ENCODE results near the gene TMEM185A.
A peak's percentile ranks its signal among the peaks of the same experiment; 100 is the strongest.
"Not testable (repeated sequence)": the region's sequence is repeated elsewhere in the genome, so short reads cannot be mapped to it uniquely, and the experiment has no call there.

The TMEM185A gene

GRCh38 chrX:149631234-149632165 lies at the start of gene TMEM185A:
Gene TMEM185A, minus strand, starts transcription at chrX:149631792. Its CDS starts 212 bp downstream, at chrX:149631580.
- Mint-ChIP-seq H3K27ac (peak within 1 kb of the TSS; percentile 81), H3K4me1 (ENCODE audit: low read depth) (peaks cover 38% of the 10 kb centered on the region), H3K9me3 (ENCODE audit: low read depth) (no peaks in the 10 kb centered on the region), H3K27me3 (no peaks in the 10 kb centered on the region), H3K36me3 (no peaks in the 10 kb centered on the region), H3K4me3 (peak within 1 kb of the TSS; percentile 95)

GRCh38 chrX:149681182-149681581 lies 49.6 kb upstream of the TMEM185A start:
- Mint-ChIP-seq H3K27ac (no peak overlapping the region), H3K36me3 (no peaks in the 10 kb centered on the region), H3K4me1 (ENCODE audit: low read depth) (no peaks in the 10 kb centered on the region), H3K9me3 (ENCODE audit: low read depth) (no peaks in the 10 kb centered on the region), H3K4me3 (no peak overlapping the region), H3K27me3 (no peaks in the 10 kb centered on the region)

- not testable (repeated sequence) for H3K36me3 Mint-ChIP-seq; H3K4me1 Mint-ChIP-seq (ENCODE audit: low read depth); H3K27ac Mint-ChIP-seq; H3K4me3 Mint-ChIP-seq; H3K27me3 Mint-ChIP-seq; H3K9me3 Mint-ChIP-seq (ENCODE audit: low read depth)
Observed at GRCh38 chrX:149679164-149679678, 47.6 kb upstream of the TMEM185A start.

- H3K4me3 Mint-ChIP-seq; H3K36me3 Mint-ChIP-seq; H3K9me3 Mint-ChIP-seq (ENCODE audit: low read depth); H3K27me3 Mint-ChIP-seq; H3K4me1 Mint-ChIP-seq (ENCODE audit: low read depth); H3K27ac Mint-ChIP-seq: not testable (repeated sequence)
Observed at GRCh38 chrX:149675554-149675953, 44.0 kb upstream of the TMEM185A start.

- not testable (repeated sequence) for H3K27me3 Mint-ChIP-seq
Observed at GRCh38 chrX:149675088-149675487, 43.5 kb upstream of the TMEM185A start.

GRCh38 chrX:149660613-149661012 lies 29.0 kb upstream of the TMEM185A start:
- H3K27me3 Mint-ChIP-seq; H3K4me1 Mint-ChIP-seq (ENCODE audit: low read depth); H3K4me3 Mint-ChIP-seq; H3K27ac Mint-ChIP-seq; H3K9me3 Mint-ChIP-seq (ENCODE audit: low read depth); H3K36me3 Mint-ChIP-seq: not testable (repeated sequence)

More at GRCh38 chrX:149675088-149675487, 43.5 kb upstream of the TMEM185A start:
- not testable (repeated sequence) for H3K4me3 Mint-ChIP-seq; H3K27ac Mint-ChIP-seq; H3K36me3 Mint-ChIP-seq; H3K9me3 Mint-ChIP-seq (ENCODE audit: low read depth); H3K4me1 Mint-ChIP-seq (ENCODE audit: low read depth)

- not testable (repeated sequence) for H3K4me1 Mint-ChIP-seq (ENCODE audit: low read depth); H3K27ac Mint-ChIP-seq; H3K36me3 Mint-ChIP-seq; H3K27me3 Mint-ChIP-seq; H3K9me3 Mint-ChIP-seq (ENCODE audit: low read depth); H3K4me3 Mint-ChIP-seq
Observed at GRCh38 chrX:149656260-149656884, 24.8 kb upstream of the TMEM185A start.

- Mint-ChIP-seq H3K27me3 (no peaks in the 10 kb centered on the region), H3K9me3 (ENCODE audit: low read depth) (no peaks in the 10 kb centered on the region), H3K4me1 (ENCODE audit: low read depth) (no peaks in the 10 kb centered on the region), H3K27ac (no peak overlapping the region), H3K4me3 (no peak overlapping the region), H3K36me3 (no peaks in the 10 kb centered on the region)
Observed at GRCh38 chrX:149652232-149652981, 20.8 kb upstream of the TMEM185A start.

GRCh38 chrX:149650162-149650561 lies 18.6 kb upstream of the TMEM185A start:
- no peak overlapping the region for H3K4me3 Mint-ChIP-seq
- H3K36me3 Mint-ChIP-seq = no peaks in the 10 kb centered on the region
- no peaks in the 10 kb centered on the region for H3K9me3 Mint-ChIP-seq (ENCODE audit: low read depth)
- no peaks in the 10 kb centered on the region for H3K27me3 Mint-ChIP-seq
- H3K4me1 Mint-ChIP-seq (ENCODE audit: low read depth) = no peaks in the 10 kb centered on the region
- no peak overlapping the region for H3K27ac Mint-ChIP-seq

- Mint-ChIP-seq H3K36me3 (no peaks in the 10 kb centered on the region), H3K9me3 (ENCODE audit: low read depth) (no peaks in the 10 kb centered on the region)
Observed at GRCh38 chrX:149648932-149649331, 17.3 kb upstream of the TMEM185A start.

GRCh38 chrX:149647505-149647904 lies 15.9 kb upstream of the TMEM185A start:
- Mint-ChIP-seq H3K27me3 (peaks cover 1% of the 10 kb centered on the region), H3K36me3 (no peaks in the 10 kb centered on the region), H3K4me1 (ENCODE audit: low read depth) (no peaks in the 10 kb centered on the region), H3K9me3 (ENCODE audit: low read depth) (no peaks in the 10 kb centered on the region), H3K4me3 (no peak overlapping the region), H3K27ac (no peak overlapping the region)

More at GRCh38 chrX:149648932-149649331, 17.3 kb upstream of the TMEM185A start:
- Mint-ChIP-seq H3K4me1 (ENCODE audit: low read depth) (no peaks in the 10 kb centered on the region), H3K27ac (no peak overlapping the region), H3K4me3 (no peak overlapping the region), H3K27me3 (no peaks in the 10 kb centered on the region)

GRCh38 chrX:149643496-149643895 lies 11.9 kb upstream of the TMEM185A start:
- Mint-ChIP-seq H3K27me3 (peaks cover 1% of the 10 kb centered on the region), H3K4me3 (no peak overlapping the region), H3K27ac (no peak overlapping the region), H3K4me1 (ENCODE audit: low read depth) (peaks cover 4% of the 10 kb centered on the region), H3K36me3 (no peaks in the 10 kb centered on the region), H3K9me3 (ENCODE audit: low read depth) (no peaks in the 10 kb centered on the region)

- H3K4me3 Mint-ChIP-seq = no peak overlapping the region
Observed at GRCh38 chrX:149641835-149642234, 10.2 kb upstream of the TMEM185A start.

GRCh38 chrX:149641432-149641831 lies 9.8 kb upstream of the TMEM185A start:
- no peak overlapping the region for H3K4me3 Mint-ChIP-seq

More at GRCh38 chrX:149641835-149642234, 10.2 kb upstream of the TMEM185A start:
- Mint-ChIP-seq H3K27me3 (peaks cover 1% of the 10 kb centered on the region), H3K4me1 (ENCODE audit: low read depth) (peaks cover 4% of the 10 kb centered on the region), H3K9me3 (ENCODE audit: low read depth) (no peaks in the 10 kb centered on the region), H3K36me3 (no peaks in the 10 kb centered on the region), H3K27ac (no peak overlapping the region)

GRCh38 chrX:149639568-149639967 lies 8.0 kb upstream of the TMEM185A start:
- Mint-ChIP-seq H3K9me3 (ENCODE audit: low read depth) (no peaks in the 10 kb centered on the region), H3K27me3 (peaks cover 1% of the 10 kb centered on the region), H3K27ac (no peak overlapping the region), H3K4me3 (no peak overlapping the region), H3K36me3 (no peaks in the 10 kb centered on the region), H3K4me1 (ENCODE audit: low read depth) (peaks cover 4% of the 10 kb centered on the region)

More at GRCh38 chrX:149641432-149641831, 9.8 kb upstream of the TMEM185A start:
- no peaks in the 10 kb centered on the region for H3K9me3 Mint-ChIP-seq (ENCODE audit: low read depth)
- H3K4me1 Mint-ChIP-seq (ENCODE audit: low read depth) = peaks cover 4% of the 10 kb centered on the region
- no peaks in the 10 kb centered on the region for H3K36me3 Mint-ChIP-seq
- no peak overlapping the region for H3K27ac Mint-ChIP-seq
- peaks cover 1% of the 10 kb centered on the region for H3K27me3 Mint-ChIP-seq

All from activated naive CD8-positive, alpha-beta T cell (primary cell).